NCI-H748 treated with DMSO at 0.1 percent for 48 hours (cell line): ENCODE measurements around the gene OCIAD2.
"Not testable (repeated sequence)": the region's sequence is repeated elsewhere in the genome, so short reads cannot be mapped to it uniquely, and the experiment has no call there.

Source experiments
- DNase-seq: peaks from one replicate; lab custom pipeline; 2025; lab: John Stamatoyannopoulos, UW

The OCIAD2 gene

DNA sequence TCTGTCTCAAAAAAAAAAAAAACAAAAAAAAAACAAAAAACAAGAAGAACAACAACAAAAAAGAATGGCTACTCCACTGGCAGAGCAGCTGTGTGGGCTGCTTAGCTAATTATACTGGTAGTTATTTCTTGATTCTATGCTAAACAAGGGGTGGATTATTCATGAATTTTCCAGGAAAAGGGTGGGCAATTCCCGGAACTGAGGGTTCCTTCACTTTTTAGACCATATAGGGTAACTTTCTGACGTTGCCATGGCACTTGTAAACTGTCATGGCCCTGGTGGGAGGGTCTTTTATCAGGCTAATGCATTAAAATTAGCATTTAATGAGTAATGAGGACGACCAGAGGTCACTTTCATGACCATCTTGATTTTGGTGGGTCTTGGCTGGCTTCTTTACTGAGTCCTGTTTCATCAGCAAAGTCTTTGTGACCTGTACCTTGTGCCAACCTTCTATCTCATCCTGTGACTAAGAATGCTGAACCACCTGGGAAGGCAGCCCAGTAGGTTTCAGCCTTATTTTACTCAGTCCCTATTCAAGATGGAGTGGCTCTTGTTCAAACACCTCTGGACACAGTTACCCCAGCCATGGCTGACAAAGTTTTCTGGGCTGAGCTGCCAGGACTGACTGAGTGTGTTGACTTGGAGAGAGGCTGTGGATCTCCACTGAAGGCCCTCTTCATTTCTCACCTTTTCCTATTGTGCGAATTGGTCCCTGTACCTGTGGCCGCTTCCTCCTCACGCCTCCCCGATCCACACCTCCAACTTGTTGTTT lies 1.3 kb upstream of the OCIAD2 start:
- no peak for DNase-seq

DNA sequence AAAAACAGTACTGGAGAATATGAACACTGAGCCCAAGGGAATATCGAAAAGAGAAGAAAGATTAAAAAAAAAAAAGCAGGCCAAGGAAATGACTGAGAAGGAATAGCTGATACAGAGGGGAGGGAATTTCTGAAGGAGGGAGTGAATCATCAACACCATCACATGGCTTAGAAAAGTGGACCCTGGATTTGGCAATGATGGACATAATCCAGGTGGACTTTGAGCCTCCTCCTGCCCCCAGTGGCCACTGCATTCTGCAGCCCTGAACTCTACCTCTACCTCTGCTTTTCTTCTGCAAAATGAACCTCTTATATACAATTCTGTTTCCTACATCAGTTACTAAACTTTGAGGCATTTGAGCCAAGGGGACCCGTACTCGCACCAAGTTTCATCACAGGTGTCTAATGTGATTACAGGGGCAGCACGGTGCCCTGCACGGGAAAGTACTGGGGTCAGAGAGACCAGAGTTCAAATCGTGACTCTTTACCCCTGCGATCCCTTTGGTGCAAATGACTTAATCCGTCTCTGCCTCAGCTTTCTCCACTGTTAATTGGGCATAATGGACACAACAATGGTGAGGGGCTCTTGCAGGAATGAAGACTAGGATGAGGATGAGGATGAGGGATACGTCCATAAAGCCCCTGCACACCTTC lies 1.1 kb downstream of the OCIAD2 start:
- DNase-seq, result no peak

DNA sequence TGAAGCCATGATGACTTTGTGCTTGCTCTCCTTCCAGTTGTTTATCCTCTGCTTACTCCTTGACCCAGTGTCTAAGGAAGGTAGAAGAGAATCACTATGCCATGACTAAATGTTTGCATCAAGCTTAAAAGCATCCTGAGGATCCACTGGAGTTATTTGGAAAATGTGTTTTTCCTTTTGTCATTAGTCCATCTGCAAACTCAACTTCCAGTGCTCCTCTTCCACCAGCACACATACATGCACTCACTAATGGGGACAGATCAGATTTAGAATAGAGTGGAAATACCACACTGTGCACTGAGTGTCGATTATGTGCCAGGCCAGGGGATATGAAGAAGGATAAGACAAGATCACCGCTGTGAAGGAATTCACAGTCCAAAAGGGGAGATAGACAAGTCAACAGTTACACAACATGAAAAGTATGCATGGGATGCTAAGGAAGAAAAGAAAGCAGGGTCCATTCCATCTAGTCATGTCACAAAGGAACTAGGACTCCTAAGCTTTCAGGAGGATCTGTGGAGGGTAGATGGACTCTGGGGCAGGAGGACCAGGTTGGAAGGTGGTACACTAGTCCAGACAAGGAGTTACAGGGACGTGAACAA lies 1.9 kb downstream of the OCIAD2 start:
- no peak for DNase-seq

DNA sequence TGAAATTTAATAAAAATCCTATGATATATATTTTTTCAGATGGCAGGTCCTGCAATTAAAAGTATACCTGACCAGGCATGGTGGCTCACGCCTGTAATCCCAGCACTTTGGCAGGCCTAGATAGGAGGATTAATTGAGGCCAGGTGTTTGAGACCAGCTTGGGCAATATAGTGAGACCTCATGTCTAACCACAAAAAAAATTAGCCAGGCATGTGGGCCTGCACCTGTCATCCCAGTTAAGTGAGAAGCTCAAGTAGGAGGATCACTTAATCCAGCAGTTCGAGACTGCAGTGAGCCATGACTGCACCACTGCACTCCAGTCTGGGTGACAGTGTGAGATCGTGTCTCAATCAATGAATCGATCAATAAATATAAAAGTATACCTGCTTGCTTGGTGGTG lies 2.5 kb downstream of the OCIAD2 start:
- DNase-seq, result no peak

DNA sequence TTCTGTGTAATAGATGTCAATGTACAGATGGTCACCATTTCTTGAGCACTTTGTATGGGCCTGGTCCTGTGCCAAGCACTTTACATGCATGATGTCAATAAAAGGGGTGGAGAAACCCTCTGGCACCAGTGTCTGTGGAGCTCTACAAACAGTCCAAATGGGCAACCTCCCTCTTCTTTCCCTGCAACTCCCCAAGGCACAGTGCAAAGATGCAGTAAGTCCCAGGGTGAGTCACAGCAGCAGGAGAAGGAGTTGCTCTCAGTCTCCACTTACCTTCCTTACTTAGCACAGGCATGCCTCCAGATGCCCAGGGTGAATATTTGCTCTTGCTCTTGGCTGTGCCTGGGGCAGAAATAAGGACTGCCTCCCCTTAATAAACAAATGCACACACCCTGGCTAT lies 4.3 kb downstream of the OCIAD2 start:
- no peak for DNase-seq

DNA sequence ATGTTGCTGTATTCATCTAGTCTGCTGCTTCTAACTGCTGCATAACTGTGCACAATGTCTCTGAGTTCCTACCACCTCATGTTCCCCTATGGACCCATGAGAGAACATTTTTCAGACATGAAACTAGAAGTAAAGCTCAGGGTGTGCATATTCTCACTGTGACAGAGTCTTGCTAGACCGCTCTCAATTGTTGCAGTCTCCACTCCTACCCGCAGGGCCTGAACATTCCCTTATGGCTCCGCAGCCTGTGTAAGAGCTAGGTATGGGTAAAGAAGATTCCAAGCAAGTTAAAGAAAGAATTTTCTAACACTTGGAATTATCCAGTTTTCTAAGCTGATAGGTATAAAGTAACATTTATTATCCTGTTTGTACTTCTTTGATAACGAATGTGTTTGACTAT lies 5.4 kb downstream of the OCIAD2 start:
- no peak for DNase-seq

DNA sequence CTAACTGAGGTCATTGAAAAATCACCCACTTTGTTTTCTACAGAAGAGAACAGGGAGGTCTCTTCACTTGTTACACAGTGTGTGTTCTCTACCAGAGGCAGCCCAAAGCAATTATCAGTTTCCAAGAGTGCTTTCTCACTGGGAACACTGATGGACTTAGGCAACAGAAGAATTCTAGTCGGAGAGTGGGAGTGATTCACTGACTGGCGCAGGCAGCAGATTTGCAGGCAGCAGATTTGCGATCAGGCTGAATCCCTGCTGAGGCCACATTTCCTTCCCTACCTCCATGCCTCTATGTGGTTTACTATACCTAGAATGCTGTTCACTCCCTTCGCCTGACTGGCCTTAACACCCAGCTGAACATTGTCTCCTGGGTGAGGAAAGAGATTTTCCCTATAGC lies 6.6 kb downstream of the OCIAD2 start:
- no peak for DNase-seq

DNA sequence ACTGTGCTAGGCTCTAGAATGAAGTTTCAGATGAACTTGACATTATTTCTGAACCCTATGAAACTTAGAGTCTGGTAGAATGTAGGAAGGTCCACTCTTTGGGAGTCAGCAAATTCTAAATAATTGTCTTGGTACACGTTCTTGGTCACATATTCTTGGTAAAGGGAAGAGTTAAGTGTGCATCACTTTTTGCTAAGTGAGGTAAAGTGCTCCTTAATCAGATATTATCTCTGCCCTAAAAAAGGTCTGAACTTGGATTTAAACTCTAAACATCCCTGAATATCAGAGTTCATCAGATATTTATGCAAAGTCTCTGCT lies 7.2 kb downstream of the OCIAD2 start:
- DNase-seq, result no peak

DNA sequence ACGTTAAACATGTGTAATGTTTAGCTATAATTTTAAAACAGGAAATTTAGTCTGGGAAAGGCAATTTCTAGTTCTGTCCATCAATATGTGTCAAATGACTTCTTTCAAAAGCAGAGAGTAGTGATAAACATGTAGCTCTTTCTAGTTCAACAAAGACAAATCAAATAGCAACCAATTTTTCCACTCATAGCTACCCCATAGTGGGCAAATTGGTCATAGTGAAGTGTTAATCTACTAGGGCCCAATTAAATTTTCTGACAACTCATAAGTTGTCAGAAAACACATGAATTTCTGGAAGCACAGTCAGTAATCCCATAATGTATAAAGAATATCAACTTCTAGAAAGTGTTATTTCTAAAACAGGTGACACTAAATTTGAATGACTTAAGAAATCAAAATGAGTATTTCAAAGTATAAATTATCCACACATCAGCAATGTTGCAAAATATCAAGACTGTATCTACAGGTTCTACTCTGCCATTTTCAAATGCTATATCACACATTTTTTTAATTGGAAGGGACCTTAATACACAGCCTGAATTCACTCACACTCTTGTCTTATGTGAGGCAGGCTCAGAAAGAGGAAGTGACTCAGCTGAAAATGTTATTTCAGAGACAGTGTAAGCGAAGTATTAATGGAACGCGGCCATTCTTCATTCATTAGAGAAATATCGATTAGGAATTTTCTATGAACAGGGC lies 7.7 kb downstream of the OCIAD2 start:
- no peak for DNase-seq

DNA sequence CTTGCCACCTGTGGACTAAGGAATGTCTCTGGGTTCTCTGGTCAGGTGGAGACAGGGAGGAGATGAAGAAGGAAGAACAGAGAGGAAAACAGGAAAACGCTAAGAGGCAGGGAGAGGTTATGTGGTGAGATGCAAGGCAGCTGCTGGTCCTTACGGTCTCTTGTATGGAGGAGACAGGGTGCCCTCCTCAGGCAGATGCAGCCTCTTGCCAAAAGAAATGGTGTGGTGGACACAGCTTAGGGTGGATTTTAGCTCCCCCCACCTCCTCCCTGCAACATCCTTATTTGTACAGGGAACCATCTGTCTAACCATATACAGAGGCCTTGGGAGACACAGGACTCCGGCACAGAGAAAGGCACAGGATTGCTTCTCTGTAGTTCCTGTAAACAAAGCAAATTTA lies 9.7 kb downstream of the OCIAD2 start:
- DNase-seq, result no peak

DNA sequence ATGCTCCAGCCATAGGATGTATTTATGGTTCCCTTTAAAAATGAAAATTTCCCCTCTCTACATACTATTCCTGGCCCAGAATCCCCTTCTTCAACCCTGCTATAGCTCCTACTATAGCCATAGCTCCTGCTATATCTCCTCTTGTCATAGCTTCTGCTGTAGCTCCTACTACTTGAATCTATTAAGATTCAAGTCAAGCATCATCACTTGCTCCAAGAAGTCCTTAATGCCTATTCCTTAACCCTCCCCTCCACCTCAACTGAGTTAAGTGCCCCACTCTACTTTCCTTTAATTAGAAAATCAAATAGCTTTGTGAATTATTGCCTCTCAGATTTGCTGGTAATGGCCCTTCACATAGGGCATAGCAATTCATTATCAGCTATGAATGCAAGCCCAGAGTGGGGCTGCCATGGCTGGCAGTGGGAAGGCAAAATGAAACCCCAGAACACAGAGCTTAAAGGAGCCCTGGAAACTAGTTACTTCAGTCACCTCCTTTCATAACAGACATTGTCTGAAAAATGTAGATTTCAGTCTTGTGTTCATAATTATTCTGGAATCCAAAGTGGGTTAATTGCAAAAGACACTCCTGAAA lies 15.4 kb downstream of the OCIAD2 start:
- no peak for DNase-seq

DNA sequence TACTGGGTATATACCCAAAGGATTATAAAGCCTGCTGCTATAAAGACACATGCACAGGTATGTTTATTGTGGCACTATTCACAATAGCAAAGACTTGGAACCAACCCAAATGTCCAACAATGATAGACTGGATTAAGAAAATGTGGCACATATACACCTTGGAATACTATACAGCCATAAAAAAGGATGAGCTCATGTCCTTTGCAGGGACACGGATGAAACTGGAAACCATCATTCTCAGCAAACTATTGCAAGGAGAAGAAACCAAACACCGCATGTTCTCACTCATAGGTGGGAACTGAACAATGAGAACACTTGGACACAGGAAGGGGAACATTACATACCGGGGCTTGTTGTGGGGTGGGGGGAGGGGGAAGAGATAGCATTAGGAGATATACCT lies 16.8 kb downstream of the OCIAD2 start:
- not testable (repeated sequence) for DNase-seq

DNA sequence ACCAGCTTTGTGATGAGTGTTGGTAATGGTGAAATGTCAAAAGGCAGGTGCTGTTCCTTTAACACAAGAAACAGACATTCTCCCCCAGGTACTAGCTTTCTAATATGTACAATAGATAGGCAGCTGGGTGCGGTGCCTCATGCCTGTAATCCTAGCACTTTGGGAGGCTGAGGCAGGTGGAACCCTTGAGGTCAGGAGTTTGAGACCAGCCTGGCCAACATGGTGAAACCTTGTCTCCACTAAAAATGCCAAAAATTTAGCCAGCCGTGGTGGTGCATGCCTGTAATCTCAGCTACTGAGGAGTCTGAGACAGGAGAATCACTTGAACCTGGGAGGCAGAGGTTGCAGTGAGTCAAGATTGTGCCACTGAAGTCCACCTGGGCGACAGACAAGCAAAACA lies 24.9 kb downstream of the OCIAD2 start:
- DNase-seq, result not testable (repeated sequence)

DNA sequence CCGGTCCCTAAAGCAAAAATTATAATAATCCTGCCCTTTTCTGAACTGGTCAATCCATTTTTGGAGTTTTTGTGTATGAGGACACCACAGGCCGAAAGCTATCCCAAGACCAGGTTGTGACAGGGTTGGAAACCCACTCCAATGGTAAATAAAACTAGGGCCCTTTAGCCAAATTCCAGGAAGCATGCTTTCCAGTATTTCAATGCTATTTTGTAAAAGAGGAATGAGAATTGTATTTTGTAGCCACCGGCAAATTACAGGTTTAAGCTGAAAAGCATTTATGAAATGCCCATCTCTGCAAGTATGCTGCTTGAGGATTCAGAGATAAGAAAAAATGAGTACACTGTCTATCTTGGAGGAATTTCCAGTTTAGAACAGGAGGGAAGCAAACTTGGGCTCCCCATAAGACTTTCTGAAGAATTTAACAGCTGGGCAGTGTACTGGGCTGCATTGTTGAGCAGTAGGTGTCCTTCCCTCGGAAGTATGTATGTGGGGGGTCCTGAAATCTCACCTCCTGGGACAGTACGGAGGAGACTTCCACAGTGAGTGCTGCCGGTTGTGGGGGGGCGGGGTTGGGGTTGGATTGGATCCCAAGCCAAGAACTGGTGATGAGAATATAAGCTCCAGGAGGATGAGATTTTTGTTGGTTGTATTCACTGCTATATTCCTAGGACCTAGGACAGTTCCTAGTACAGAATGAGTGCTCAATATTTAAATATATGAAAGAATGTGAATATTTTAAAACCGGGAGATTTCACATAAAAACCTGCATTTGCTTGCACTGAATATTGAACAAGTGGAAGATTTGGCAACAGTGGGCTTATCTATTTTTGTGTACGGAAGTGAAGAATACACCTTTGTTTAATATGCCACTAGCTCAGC lies 26.8 kb downstream of the OCIAD2 start:
- no peak for DNase-seq

DNA sequence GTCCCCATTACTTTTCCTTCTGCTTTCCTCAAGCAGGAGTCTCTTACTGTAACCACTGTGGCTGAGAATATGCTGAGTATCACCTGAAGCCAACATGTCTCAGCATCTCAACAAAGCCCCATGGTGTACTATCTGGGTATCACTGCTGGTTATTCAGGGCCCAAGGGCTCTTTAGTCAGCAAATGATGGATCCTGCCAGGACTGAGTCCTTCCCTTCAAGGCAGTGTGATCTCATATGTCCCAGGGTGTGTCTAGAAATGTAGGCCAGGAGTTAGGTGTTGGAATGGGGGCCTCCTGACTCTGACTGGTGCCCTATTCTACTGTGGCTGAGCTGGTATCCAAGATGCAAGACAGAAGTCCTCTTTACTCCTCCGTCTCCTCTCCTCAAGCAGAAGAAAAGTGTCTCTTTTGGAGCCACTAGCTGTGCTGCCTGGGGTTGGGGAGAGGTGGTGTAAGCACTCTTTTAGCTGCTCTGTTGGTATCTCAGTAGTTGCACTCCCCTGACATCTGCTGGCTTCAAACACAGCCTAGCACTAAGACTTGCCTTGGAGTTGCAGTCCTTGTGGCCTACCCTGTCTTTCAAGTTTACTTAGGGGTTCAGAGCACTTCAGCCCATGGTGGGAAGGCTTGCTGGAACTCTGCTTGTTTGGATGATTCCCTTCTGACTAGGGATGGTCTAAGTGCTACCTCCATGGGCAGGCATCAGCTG lies 28.6 kb downstream of the OCIAD2 start:
- DNase-seq, result no peak

DNA sequence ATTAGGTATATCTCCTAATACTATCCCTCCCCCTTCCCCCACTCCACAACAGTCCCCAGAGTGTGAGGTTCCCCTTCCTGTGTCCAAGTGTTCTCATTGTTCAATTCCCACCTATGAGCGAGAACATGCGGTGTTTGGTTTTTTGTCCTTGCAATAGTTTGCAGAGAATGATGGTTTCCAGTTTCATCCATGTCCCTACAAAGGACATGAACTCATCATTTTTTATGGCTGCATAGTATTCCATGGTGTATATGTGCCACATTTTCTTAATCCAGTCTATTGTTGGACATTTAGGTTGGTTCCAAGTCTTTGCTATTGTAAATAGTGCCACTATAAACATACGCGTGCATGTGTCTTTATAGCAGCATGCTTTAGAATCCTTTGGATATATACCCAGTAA lies 41.9 kb downstream of the OCIAD2 start:
- DNase-seq, result not testable (repeated sequence)

DNA sequence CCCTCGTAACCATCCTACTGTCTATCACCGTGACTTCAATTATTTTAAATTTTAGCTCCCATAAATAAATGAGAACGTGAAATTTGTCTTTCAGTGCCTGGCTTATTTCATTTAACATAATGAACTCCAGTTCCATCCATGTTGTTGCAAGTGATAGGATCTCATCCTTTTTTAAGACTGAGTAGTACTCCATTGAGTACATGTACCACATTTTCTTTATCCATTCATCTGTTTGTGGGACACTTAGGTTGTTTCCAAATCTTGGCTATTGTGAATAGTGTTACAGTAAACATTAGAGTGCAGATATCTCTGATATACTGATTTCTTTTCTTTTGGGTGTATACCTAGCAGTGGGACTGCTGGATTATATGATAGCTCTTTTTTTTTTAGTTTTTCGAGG lies 42.8 kb downstream of the OCIAD2 start:
- DNase-seq, result no peak

DNA sequence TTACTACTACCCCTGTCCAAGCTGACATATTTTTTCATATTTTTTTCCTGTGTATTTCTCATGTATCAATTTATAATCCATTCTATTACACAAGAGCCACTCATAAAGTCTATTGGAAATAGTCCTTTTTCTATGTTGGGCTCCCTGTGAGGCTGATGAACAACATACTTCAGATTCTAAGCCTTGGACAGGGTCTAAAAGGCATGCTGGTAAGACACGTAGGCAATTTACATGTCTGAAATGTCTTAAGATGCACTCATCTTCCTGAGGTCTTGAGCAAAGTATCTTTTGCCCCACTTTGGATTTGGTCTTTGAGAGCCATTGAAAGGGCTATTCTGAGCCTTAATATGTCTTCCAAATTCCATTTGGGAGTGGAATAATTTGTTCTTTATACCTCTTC lies 43.9 kb downstream of the OCIAD2 start:
- DNase-seq, result no peak

DNA sequence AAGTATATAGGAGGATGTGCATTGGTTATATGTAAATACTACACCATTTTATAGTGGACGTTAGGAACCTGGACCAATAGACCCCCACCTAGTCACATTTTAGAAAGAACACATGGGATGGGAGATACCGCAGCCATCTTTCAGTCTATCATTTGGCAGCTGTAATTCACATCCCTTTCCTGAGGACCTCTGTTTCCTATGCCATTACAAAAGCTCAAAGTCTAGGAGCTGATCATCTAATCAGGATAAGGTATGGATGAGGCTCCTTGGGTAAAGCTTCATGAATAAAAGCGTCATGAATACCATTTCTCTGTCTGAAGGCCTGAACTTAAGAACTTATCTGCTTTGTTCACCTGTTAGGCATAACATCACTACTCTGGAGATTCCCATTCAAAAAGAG lies 44.5 kb downstream of the OCIAD2 start:
- no peak for DNase-seq

DNA sequence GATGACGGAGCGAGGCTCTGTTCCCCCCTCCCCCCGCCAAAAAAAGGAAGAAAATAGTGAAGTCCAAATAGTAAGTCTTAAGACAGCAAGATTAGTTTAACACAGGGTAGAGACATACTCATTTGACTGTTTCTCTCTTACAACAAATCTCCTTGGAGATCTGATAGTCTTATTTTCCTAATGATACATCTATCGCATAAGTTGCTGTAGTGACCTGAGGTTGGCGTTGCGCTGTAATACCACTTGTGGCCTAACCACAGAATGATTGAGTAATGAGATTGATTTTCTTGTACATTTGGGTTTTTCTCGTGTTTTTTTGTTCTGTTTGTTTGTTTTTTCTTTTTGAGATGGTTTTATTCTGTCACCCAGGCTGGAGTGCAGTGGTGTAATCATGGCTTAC lies 48.4 kb downstream of the OCIAD2 start:
- no peak for DNase-seq

DNA sequence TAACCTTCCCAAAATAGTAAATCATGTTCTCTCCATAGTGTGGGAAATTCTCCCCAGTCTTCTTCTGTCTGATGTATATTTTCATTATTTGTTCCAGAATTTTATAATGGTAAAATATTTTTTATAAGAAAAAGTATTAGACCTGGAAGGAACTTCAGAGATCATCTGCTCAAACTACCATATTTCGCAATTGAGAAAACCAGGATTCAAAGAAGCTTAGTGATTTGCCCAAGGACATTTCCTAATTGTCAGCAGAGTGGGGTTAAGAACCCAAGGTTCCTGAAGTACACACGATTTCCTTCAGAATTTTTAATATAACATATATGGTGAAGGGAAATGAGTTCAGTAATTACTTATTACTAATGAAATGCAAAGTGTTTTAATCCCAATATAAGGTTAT lies 51.6 kb downstream of the OCIAD2 start:
- no peak for DNase-seq
